HEK293T (cell line): ENCODE measurements around the gene FAM98C.

Experiments used
- ARNT ChIP-seq: fragments of 450-650 bp; IDR thresholded peaks from 2 replicates; pipeline ENCODE4 v1.6.1; 2017; ENCODE audit warnings: mild to moderate bottlenecking
- BHLHE40 ChIP-seq: fragments of 450-650 bp; IDR thresholded peaks from 2 replicates; pipeline ENCODE4 v1.6.1; 2016; ENCODE audit warnings: mild to moderate bottlenecking, moderate library complexity, borderline replicate concordance
- ELF4 ChIP-seq: fragments of 450-650 bp; IDR thresholded peaks from 2 replicates; pipeline ENCODE4 v1.6.1; 2017; ENCODE audit warnings: antibody characterized with exemption
- FOXK2 ChIP-seq: fragments of 450-650 bp; IDR thresholded peaks from 2 replicates; pipeline ENCODE4 v1.6.1; 2016; ENCODE audit warnings: mild to moderate bottlenecking
- FOXM1 ChIP-seq: fragments of 450-650 bp; IDR thresholded peaks from 2 replicates; pipeline ENCODE4 v1.6.1; 2017; ENCODE audit warnings: mild to moderate bottlenecking, borderline replicate concordance
- L3MBTL2 ChIP-seq: fragments of 450-650 bp; conservative IDR thresholded peaks from 2 replicates; pipeline ENCODE4 v1.6.1; 2016; ENCODE audit warnings: mild to moderate bottlenecking
- SP1 ChIP-seq: fragments of 450-650 bp; IDR thresholded peaks from 2 replicates; pipeline ENCODE4 v1.6.1; 2017
- TARDBP ChIP-seq: fragments of 450-650 bp; IDR thresholded peaks from 2 replicates; pipeline ENCODE4 v1.6.1; 2016

DNA sequence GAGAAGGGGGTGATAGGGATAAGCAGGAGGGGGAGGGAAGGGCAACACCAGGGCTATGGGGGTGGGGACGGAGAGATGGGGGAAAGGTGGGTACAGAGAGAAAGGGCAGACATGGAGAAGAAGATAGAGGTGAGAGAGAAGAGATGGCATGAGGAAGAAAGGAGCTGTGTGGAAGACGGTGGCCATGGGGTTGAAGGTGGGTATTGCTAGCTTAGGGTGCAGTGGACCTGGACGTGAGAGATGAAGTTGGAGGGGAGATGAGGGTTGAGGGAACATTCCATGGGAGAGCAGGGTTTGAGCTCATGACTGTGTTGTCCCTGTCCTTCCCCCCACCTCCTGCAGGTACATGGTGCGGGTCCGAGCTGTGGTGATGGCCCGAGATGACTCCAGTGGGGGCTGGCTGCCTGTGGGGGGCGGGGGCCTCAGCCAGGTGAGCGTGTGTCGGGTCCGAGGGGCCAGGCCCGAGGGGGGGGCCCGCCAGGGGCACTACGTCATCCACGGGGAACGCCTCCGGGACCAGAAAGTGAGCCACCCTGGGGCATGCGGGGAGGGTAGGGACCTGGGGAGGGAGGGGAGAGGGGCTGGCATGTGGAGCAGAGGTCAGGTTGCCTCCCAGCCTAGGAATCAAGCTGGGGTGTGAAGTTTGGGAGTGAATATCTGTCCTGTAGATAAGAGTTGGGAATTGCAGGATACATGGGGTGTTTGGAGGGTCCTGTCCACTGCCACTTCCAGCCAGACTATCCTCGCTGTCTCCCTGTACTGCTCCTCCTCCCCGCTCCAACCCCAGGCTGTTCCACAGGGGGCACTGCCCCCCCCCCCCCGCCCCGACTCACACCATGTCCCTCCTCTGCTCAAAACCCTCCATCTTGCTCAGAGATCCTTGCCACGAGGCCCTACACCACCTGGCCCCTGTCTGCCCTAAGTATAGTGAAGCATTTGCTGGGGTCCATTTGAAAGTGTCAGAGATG, 12.7 kb upstream of the FAM98C start:
- TF ChIP-seq FOXM1 (no peak), TARDBP (no peak), ARNT (no peak), SP1 (no peak), ELF4 (no peak), BHLHE40 (no peak), FOXK2 (no peak), L3MBTL2 (no peak)
